HEK293T (cell line): ENCODE measurements around the gene SEPTIN1.

Experiments
- CTCF ChIA-PET: fragments of 350-600 bp; formaldehyde crosslinking; extraction: SDS; loops from one replicate; lab custom pipeline; 2021; ENCODE audit warnings: antibody characterized with exemption, inconsistent platforms; lab: Yijun Ruan, JAX
- POLR2A ChIA-PET: fragments of 350-600 bp; formaldehyde crosslinking; extraction: SDS; loops from one replicate; lab custom pipeline; 2020; ENCODE audit warnings: antibody characterized with exemption, inconsistent platforms; lab: Yijun Ruan, JAX
- DNase-seq: peaks from one replicate; pipeline ENCODE4 v3.0.0; 2012; ENCODE audit warnings: mixed read lengths; ENCODE audit errors: extremely low spot score
- ARNT ChIP-seq: fragments of 450-650 bp; IDR thresholded peaks from 2 replicates; pipeline ENCODE4 v1.6.1; 2017; ENCODE audit warnings: mild to moderate bottlenecking
- BHLHE40 ChIP-seq: fragments of 450-650 bp; IDR thresholded peaks from 2 replicates; pipeline ENCODE4 v1.6.1; 2016; ENCODE audit warnings: mild to moderate bottlenecking, moderate library complexity, borderline replicate concordance
- CTBP1 ChIP-seq: fragments of 450-650 bp; IDR thresholded peaks from 2 replicates; pipeline ENCODE4 v1.6.1; 2016; ENCODE audit warnings: borderline replicate concordance
- ELF4 ChIP-seq: fragments of 450-650 bp; IDR thresholded peaks from 2 replicates; pipeline ENCODE4 v1.6.1; 2017; ENCODE audit warnings: antibody characterized with exemption
- FOXA1 ChIP-seq: fragments of 450-650 bp; IDR thresholded peaks from 2 replicates; pipeline ENCODE4 v1.6.1; 2016; ENCODE audit warnings: mild to moderate bottlenecking
- FOXK2 ChIP-seq: fragments of 450-650 bp; IDR thresholded peaks from 2 replicates; pipeline ENCODE4 v1.6.1; 2016; ENCODE audit warnings: mild to moderate bottlenecking
- FOXM1 ChIP-seq: fragments of 450-650 bp; IDR thresholded peaks from 2 replicates; pipeline ENCODE4 v1.6.1; 2017; ENCODE audit warnings: mild to moderate bottlenecking, borderline replicate concordance
- HDGF ChIP-seq: fragments of 450-650 bp; IDR thresholded peaks from 2 replicates; pipeline ENCODE4 v1.6.1; 2017; ENCODE audit warnings: antibody characterized with exemption, borderline replicate concordance
- L3MBTL2 ChIP-seq: fragments of 450-650 bp; conservative IDR thresholded peaks from 2 replicates; pipeline ENCODE4 v1.6.1; 2016; ENCODE audit warnings: mild to moderate bottlenecking
- LEF1 ChIP-seq: fragments of 450-650 bp; IDR thresholded peaks from 2 replicates; pipeline ENCODE4 v1.6.1; 2017; ENCODE audit warnings: mild to moderate bottlenecking, borderline replicate concordance
- NFRKB ChIP-seq: fragments of 450-650 bp; IDR thresholded peaks from 2 replicates; pipeline ENCODE4 v1.6.1; 2016; ENCODE audit warnings: mild to moderate bottlenecking, moderate library complexity
- PKNOX1 ChIP-seq: fragments of 450-650 bp; IDR thresholded peaks from 2 replicates; pipeline ENCODE4 v1.6.1; 2016
- SP1 ChIP-seq: fragments of 450-650 bp; IDR thresholded peaks from 2 replicates; pipeline ENCODE4 v1.6.1; 2017
- SUZ12 ChIP-seq: fragments of 450-650 bp; IDR thresholded peaks from 2 replicates; pipeline ENCODE4 v1.6.1; 2016; ENCODE audit warnings: mild to moderate bottlenecking
- TARDBP ChIP-seq: fragments of 450-650 bp; IDR thresholded peaks from 2 replicates; pipeline ENCODE4 v1.6.1; 2016
- ZNF384 ChIP-seq: fragments of 450-650 bp; IDR thresholded peaks from 2 replicates; pipeline ENCODE4 v1.6.1; 2016

Gene SEPTIN1

GRCh38 chr16:30368122-30368791 is 14.1 kb downstream of the SEPTIN1 start:
- ChIA-PET CTCF (interaction anchor here (0.9 to 1.3 kb wide), 3 partner anchors 9 to 41 kb away, joined by 3 to 6 read pairs (median 5); no protein-coding TSS in a partner anchor), POLR2A (interaction anchor here (0.9 to 6.0 kb wide), 8 partner anchors 8 to 266 kb away, joined by 3 to 95 read pairs (median 6); partner anchors contain the start of genes CD2BP2, ZNF48, ZNF689 and ZNF771)
- TF ChIP-seq HDGF (no peak), PKNOX1 (no peak), FOXA1 (no peak), ARNT (no peak), L3MBTL2 (no peak), LEF1 (no peak), SUZ12 (no peak), TARDBP (no peak), FOXM1 (no peak), NFRKB (no peak), ZNF384 (no peak), BHLHE40 (no peak), ELF4 (no peak)
- DNase-seq: no peak

- ChIA-PET CTCF (interaction anchor here (0.9 kb wide), 1 partner anchor 28 kb away, joined by 3 read pairs; no protein-coding TSS in a partner anchor), POLR2A (interaction anchor here (0.6 to 6.0 kb wide), 5 partner anchors 9 to 40 kb away, joined by 4 to 95 read pairs (median 6); partner anchors contain the start of genes CD2BP2, ZNF48 and ZNF771)
- no peak for DNase-seq
- TF ChIP-seq SUZ12 (no peak), NFRKB (no peak), ELF4 (no peak), SP1 (no peak), L3MBTL2 (no peak), TARDBP (no peak), BHLHE40 (no peak), ZNF384 (no peak), HDGF (no peak), ARNT (no peak), PKNOX1 (no peak), FOXA1 (no peak), FOXM1 (no peak), LEF1 (no peak), CTBP1 (no peak), FOXK2 (no peak)
These were observed 14.9 kb downstream of the SEPTIN1 start for GRCh38 chr16:30367349-30368009.

DNA sequence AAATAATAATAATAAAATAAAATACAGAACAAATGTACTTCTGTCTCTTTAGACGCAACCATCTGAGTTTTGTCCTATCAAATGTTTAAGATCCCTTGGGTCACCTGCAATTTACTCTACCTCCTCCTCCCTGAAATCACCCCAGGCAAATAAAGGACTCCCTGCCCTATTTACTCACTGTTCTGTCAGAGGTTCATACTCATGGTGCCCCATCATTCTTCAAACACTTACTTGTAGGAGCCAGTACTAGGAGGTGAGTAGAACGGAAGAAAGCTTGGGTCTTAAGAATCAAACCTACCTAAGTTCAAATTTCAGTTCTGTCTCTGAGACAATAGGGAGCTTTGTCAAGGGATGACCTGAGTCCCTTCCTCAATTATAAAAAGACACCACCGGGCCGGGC is 15.8 kb downstream of the SEPTIN1 start:
- TF ChIP-seq ZNF384 (no peak), TARDBP (no peak), PKNOX1 (no peak), CTBP1 (no peak), HDGF (no peak), SP1 (no peak), BHLHE40 (no peak), FOXK2 (no peak), LEF1 (no peak), ELF4 (no peak), ARNT (no peak)
- POLR2A ChIA-PET: interaction anchor here (1.6 to 6.0 kb wide), 3 partner anchors 9 to 29 kb away, joined by 6 to 95 read pairs (median 6); partner anchors contain the start of genes CD2BP2 and ZNF48
- CTCF ChIA-PET: no interaction called here
- DNase-seq: no peak

GRCh38 chr16:30365200-30365599 is 17.2 kb downstream of the SEPTIN1 start:
- ChIA-PET CTCF (interaction anchor here (0.5 kb wide), 1 partner anchor 36 kb away, joined by 3 read pairs; no protein-coding TSS in a partner anchor), POLR2A (interaction anchor here (0.8 to 2.1 kb wide), 6 partner anchors 10 to 269 kb away, joined by 3 to 24 read pairs (median 7); partner anchors contain the start of genes CD2BP2 and ZNF48)
- TF ChIP-seq FOXK2: no peak
- TF ChIP-seq TARDBP: no peak
- no peak for TF ChIP-seq SUZ12
- TF ChIP-seq LEF1: no peak
- no peak for TF ChIP-seq BHLHE40
- TF ChIP-seq HDGF: no peak
- TF ChIP-seq SP1: no peak
- TF ChIP-seq ZNF384: no peak
- no peak for TF ChIP-seq FOXM1
- TF ChIP-seq FOXA1: no peak
- no peak for TF ChIP-seq NFRKB
- no peak for TF ChIP-seq L3MBTL2
- no peak for TF ChIP-seq PKNOX1
- TF ChIP-seq CTBP1: no peak
- no peak for TF ChIP-seq ARNT
- no peak for TF ChIP-seq ELF4
- no peak for DNase-seq
